ENCODE results near the gene PUS10. TPM values are rescaled to one million over a fixed set of nuclear protein-coding genes. Genes with fewer than 3 reads are reported as not detected.

Gene PUS10
- total and polyA plus RNA-seq, 2 of the 4 experiments (the other 2 are of a cell fraction) = 4.4 to 5.7 TPM

DNA sequence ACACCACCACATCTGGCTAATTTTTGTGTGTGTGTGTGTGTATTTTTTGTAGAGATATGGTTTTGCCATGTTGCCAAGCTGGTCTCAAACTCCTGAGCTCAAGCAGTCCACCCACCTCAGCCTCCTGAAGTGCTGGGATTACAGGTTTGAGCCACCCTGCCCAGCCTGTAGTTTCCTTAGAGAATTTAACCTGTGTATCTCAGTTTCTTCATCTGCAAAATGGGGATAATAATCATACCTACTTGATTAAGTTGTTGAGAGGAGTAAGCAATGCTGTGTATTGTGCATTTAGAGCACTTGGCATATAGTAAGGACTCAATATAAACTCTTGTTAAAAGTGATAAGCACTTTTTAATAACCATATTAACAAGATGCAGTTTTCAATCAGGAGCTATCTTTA lies 41.3 kb upstream of the PUS10 start:
- H4K20me1 ChIP-seq (ENCODE audit: insufficient read depth, low read length) = no peaks in the 10 kb centered on the region; the same call in 1 of the 2 replicates
- no peak for DNase-seq
- H3K18ac ChIP-seq (ENCODE audit: low read depth, low read length) = no peak overlapping the region
- no peaks in the 10 kb centered on the region for H3K9me3 ChIP-seq (ENCODE audit: control insufficient read depth, insufficient read depth, low read length)
- no peak overlapping the region for H2AK9ac ChIP-seq (replicated peaks; ENCODE audit: low read depth, low read length, poor library complexity)
- no peak overlapping the region for H3K4ac ChIP-seq (ENCODE audit: low read depth, low read length)
- no peaks in the 10 kb centered on the region; the same call in 1 of the 2 replicates for H3K36me3 ChIP-seq (ENCODE audit: control insufficient read depth, insufficient read depth, low read length)
- no peak overlapping the region for H2BK20ac ChIP-seq (ENCODE audit: low read depth, low read length)
- H3K27me3 ChIP-seq (ENCODE audit: control insufficient read depth, insufficient read depth, low read length) = no peaks in the 10 kb centered on the region
- no peak overlapping the region for H4K5ac ChIP-seq (ENCODE audit: low read depth, low read length)
- no peak for ATAC-seq (ENCODE audit: low read depth)
- no peak overlapping the region for H3K27ac ChIP-seq (ENCODE audit: insufficient read depth, low read length)
- CTCF ChIA-PET = no interaction called here
- no peak overlapping the region for H2AFZ ChIP-seq (replicated peaks; ENCODE audit: low read length, poor library complexity)
- no peak overlapping the region for H3K9ac ChIP-seq (ENCODE audit: low read depth, low read length)
- TF ChIP-seq, protein P1, sequence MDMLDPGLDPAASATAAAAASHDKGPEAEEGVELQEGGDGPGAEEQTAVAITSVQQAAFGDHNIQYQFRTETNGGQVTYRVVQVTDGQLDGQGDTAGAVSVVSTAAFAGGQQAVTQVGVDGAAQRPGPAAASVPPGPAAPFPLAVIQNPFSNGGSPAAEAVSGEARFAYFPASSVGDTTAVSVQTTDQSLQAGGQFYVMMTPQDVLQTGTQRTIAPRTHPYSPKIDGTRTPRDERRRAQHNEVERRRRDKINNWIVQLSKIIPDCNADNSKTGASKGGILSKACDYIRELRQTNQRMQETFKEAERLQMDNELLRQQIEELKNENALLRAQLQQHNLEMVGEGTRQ (IDR thresholded peaks at IDR 0.05; ENCODE audit: low read depth, low read length) = no peak
- TF ChIP-seq, protein P2, sequence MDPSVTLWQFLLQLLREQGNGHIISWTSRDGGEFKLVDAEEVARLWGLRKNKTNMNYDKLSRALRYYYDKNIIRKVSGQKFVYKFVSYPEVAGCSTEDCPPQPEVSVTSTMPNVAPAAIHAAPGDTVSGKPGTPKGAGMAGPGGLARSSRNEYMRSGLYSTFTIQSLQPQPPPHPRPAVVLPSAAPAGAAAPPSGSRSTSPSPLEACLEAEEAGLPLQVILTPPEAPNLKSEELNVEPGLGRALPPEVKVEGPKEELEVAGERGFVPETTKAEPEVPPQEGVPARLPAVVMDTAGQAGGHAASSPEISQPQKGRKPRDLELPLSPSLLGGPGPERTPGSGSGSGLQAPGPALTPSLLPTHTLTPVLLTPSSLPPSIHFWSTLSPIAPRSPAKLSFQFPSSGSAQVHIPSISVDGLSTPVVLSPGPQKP (IDR thresholded peaks at IDR 0.05; ENCODE audit: borderline replicate concordance, low read depth, low read length) = no peak
- no peak for TF ChIP-seq FOS (IDR thresholded peaks at IDR 0.05; ENCODE audit: low read depth, low read length)
- no peak for TF ChIP-seq CHD1 (IDR thresholded peaks at IDR 0.05; ENCODE audit: low read depth, low read length)
- no peak for TF ChIP-seq MAFK (IDR thresholded peaks at IDR 0.05; ENCODE audit: low read depth, low read length)
- no peak for TF ChIP-seq NFE2L2 (IDR thresholded peaks at IDR 0.05; ENCODE audit: low read depth, low read length)
- TF ChIP-seq SMC3 (IDR thresholded peaks at IDR 0.05; ENCODE audit: low read depth, low read length) = no peak
- TF ChIP-seq RFX5 (IDR thresholded peaks at IDR 0.05; ENCODE audit: low read depth, low read length) = no peak
- TF ChIP-seq BHLHE40 (IDR thresholded peaks at IDR 0.05; ENCODE audit: low read depth, low read length) = no peak
- no peak for TF ChIP-seq POLR2A (IDR thresholded peaks at IDR 0.05; ENCODE audit: low read depth, low read length)
- no peak for TF ChIP-seq RCOR1 (IDR thresholded peaks at IDR 0.05; ENCODE audit: insufficient replicate concordance, low read length)
- TF ChIP-seq MXI1 (IDR thresholded peaks at IDR 0.05; ENCODE audit: borderline replicate concordance, low read depth, low read length) = no peak
- TF ChIP-seq CEBPB (IDR thresholded peaks at IDR 0.05; ENCODE audit: low read depth, low read length) = no peak
- TF ChIP-seq RAD21 (IDR thresholded peaks at IDR 0.05; ENCODE audit: low read length) = no peak
- no peak for TF ChIP-seq MAZ (IDR thresholded peaks at IDR 0.05; ENCODE audit: borderline replicate concordance, low read depth, low read length)
- TF ChIP-seq, protein P3, sequence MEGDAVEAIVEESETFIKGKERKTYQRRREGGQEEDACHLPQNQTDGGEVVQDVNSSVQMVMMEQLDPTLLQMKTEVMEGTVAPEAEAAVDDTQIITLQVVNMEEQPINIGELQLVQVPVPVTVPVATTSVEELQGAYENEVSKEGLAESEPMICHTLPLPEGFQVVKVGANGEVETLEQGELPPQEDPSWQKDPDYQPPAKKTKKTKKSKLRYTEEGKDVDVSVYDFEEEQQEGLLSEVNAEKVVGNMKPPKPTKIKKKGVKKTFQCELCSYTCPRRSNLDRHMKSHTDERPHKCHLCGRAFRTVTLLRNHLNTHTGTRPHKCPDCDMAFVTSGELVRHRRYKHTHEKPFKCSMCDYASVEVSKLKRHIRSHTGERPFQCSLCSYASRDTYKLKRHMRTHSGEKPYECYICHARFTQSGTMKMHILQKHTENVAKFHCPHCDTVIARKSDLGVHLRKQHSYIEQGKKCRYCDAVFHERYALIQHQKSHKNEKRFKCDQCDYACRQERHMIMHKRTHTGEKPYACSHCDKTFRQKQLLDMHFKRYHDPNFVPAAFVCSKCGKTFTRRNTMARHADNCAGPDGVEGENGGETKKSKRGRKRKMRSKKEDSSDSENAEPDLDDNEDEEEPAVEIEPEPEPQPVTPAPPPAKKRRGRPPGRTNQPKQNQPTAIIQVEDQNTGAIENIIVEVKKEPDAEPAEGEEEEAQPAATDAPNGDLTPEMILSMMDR (conservative IDR thresholded peaks at IDR 0.05; ENCODE audit: low read depth, low read length) = no peak
- no peaks in the 10 kb centered on the region; a peak in 1 of 4 replicates for H3K79me1 ChIP-seq (ENCODE audit: low read depth in 1 of 2, low read length in 2 of 2)
- H3K4me1 ChIP-seq (ENCODE audit: control insufficient read depth, insufficient read depth, low read length) = peaks cover 6% of the 10 kb centered on the region; the same call in 1 of the 2 replicates
- H3K4me3 ChIP-seq (ENCODE audit: insufficient read depth, low read depth, low read length) = no peak overlapping the region
- no peak overlapping the region for H3K56ac ChIP-seq (ENCODE audit: extremely low read depth, insufficient read depth, low read length)
- H4K8ac ChIP-seq (ENCODE audit: low read depth in 2 of 2, low read length in 2 of 2) = no peak overlapping the region
- no peak overlapping the region for H3K14ac ChIP-seq (replicated peaks; ENCODE audit: low read depth, low read length)
- H4K91ac ChIP-seq (ENCODE audit: insufficient read depth, low read depth, low read length) = no peak overlapping the region
- peaks cover 2% of the 10 kb centered on the region for H3K9me1 ChIP-seq (ENCODE audit: insufficient read depth, low read length)
- dilution Hi-C loops (cut with HindIII; ENCODE audit: low sequenced_read_pairs, unreplicated experiment) (no loop called here), intact Hi-C loops (cut with micrococcal nuclease) (no loop called here), in situ Hi-C loops (cut with MboI; ENCODE audit: low sequenced_read_pairs) (no loop called here)
- no TSS peak for BruUV-seq (replicated peaks)
- H2BK15ac ChIP-seq (ENCODE audit: low read depth, low read length) = no peak overlapping the region
- H3K4me2 ChIP-seq (ENCODE audit: low read depth, low read length) = no peak overlapping the region
- no peak overlapping the region for H2BK5ac ChIP-seq (ENCODE audit: low read depth, low read length, poor library complexity, severe bottlenecking)
- POLR2A ChIA-PET (ENCODE audit: unreplicated experiment) = no interaction called here
- no peak overlapping the region for H2BK120ac ChIP-seq (ENCODE audit: low read depth, low read length)
- no peak overlapping the region for H3K23ac ChIP-seq (ENCODE audit: low read depth, low read length)
- H2AK5ac ChIP-seq (ENCODE audit: low read depth, low read length) = no peak overlapping the region
